Nephron (organoid): ENCODE results near the gene KLHDC8A.

Experiments used
- H3K27ac Mint-ChIP-seq, 3 experiments: 2 replicates each; pipeline ENCODE4 v1.8.0; 2020; ENCODE audit warnings: mixed read lengths in 3 of 3, mild to moderate bottlenecking in 2 of 3, moderate library complexity in 1 of 3
- H3K27me3 Mint-ChIP-seq: 2 replicates; pipeline ENCODE4 v1.8.0; 2021; ENCODE audit warnings: low read depth, mild to moderate bottlenecking, moderate library complexity, mixed read lengths
- H3K36me3 Mint-ChIP-seq: 2 replicates; pipeline ENCODE4 v1.8.0; 2020; ENCODE audit warnings: low read depth, mixed read lengths
- H3K4me1 Mint-ChIP-seq: 2 replicates; pipeline ENCODE4 v1.8.0; 2020; ENCODE audit warnings: mixed read lengths
- H3K4me3 Mint-ChIP-seq, 3 experiments: 2 replicates each; pipeline ENCODE4 v1.8.0; 2020; ENCODE audit warnings: mild to moderate bottlenecking in 3 of 3, mixed read lengths in 3 of 3, moderate library complexity in 2 of 3
- H3K9me3 Mint-ChIP-seq: 2 replicates; pipeline ENCODE4 v1.8.0; 2020; ENCODE audit warnings: mixed read lengths
- CTCF ChIP-seq, 3 experiments: fragments of 200-600 bp; sonication (generic); IDR thresholded peaks; one replicate each; pipeline ENCODE4 v1.5.0; 2021; ENCODE audit warnings: antibody characterized with exemption in 3 of 3; ENCODE audit not compliant: unreplicated experiment in 3 of 3

KLHDC8A gene

GRCh38 chr1:205319081-205320018 lies 37.4 kb downstream of the KLHDC8A start:
- Mint-ChIP-seq H3K36me3 (no peaks in the 10 kb centered on the region), H3K4me3 (peak overlapping the region; percentile 71 to 99 (median 91)), H3K27me3 (peaks cover 5% of the 10 kb centered on the region), H3K27ac (peak overlapping the region; percentile 6 to 58 (median 25)), H3K4me1 (peaks cover 61% of the 10 kb centered on the region), H3K9me3 (no peaks in the 10 kb centered on the region)
- TF ChIP-seq CTCF (IDR thresholded peaks at IDR 0.05; ENCODE audit: unreplicated experiment in 3 of 3) = no peak

- peak overlapping the region; percentile 61 to 91 (median 70) for H3K4me3 Mint-ChIP-seq
- H3K27me3 Mint-ChIP-seq = peaks cover 5% of the 10 kb centered on the region
- H3K36me3 Mint-ChIP-seq = no peaks in the 10 kb centered on the region
- no peaks in the 10 kb centered on the region for H3K9me3 Mint-ChIP-seq
- H3K27ac Mint-ChIP-seq = peak overlapping the region; percentile 58 to 93 (median 83)
- peaks cover 71% of the 10 kb centered on the region for H3K4me1 Mint-ChIP-seq
- TF ChIP-seq CTCF (IDR thresholded peaks at IDR 0.05; ENCODE audit: unreplicated experiment in 3 of 3) = no peak
Observed at GRCh38 chr1:205318231-205318991, 38.3 kb downstream of the KLHDC8A start.

GRCh38 chr1:205317311-205317917 lies 39.3 kb downstream of the KLHDC8A start:
- H3K9me3 Mint-ChIP-seq = no peaks in the 10 kb centered on the region
- peaks cover 5% of the 10 kb centered on the region for H3K27me3 Mint-ChIP-seq
- peaks cover 79% of the 10 kb centered on the region for H3K4me1 Mint-ChIP-seq
- no peak for TF ChIP-seq CTCF (IDR thresholded peaks at IDR 0.05; ENCODE audit: unreplicated experiment in 3 of 3)
- H3K4me3 Mint-ChIP-seq = peak overlapping the region; percentile 52 to 57 (median 56)
- H3K27ac Mint-ChIP-seq = peak overlapping the region; percentile 58 to 93 (median 83)
- H3K36me3 Mint-ChIP-seq = no peaks in the 10 kb centered on the region

- Mint-ChIP-seq H3K27ac (peak overlapping the region in 2 of 3 experiments; percentile 58 to 63), H3K36me3 (no peaks in the 10 kb centered on the region), H3K4me3 (no peak overlapping the region), H3K27me3 (peaks cover 5% of the 10 kb centered on the region), H3K9me3 (no peaks in the 10 kb centered on the region), H3K4me1 (peaks cover 76% of the 10 kb centered on the region)
- TF ChIP-seq CTCF (IDR thresholded peaks at IDR 0.05; ENCODE audit: unreplicated experiment in 3 of 3) = no peak
Observed at GRCh38 chr1:205316161-205316566, 40.6 kb downstream of the KLHDC8A start.

GRCh38 chr1:205315008-205315618 lies 41.6 kb downstream of the KLHDC8A start:
- no peaks in the 10 kb centered on the region for H3K9me3 Mint-ChIP-seq
- H3K4me1 Mint-ChIP-seq = peaks cover 75% of the 10 kb centered on the region
- TF ChIP-seq CTCF (IDR thresholded peaks at IDR 0.05; ENCODE audit: unreplicated experiment in 3 of 3) = no peak
- no peaks in the 10 kb centered on the region for H3K27me3 Mint-ChIP-seq
- H3K36me3 Mint-ChIP-seq = peaks cover 8% of the 10 kb centered on the region
- no peak overlapping the region for H3K4me3 Mint-ChIP-seq
- H3K27ac Mint-ChIP-seq = peak overlapping the region; percentile 95 to 99 (median 97)
